Stomach smooth muscle (tissue), 2 donors: ENCODE measurements around the gene DPF3.
A peak's percentile ranks its signal among the peaks of the same experiment; 100 is the strongest.

Experiments used
- H3K27ac ChIP-seq: one replicate; pipeline ENCODE4 v1.7.0; 2013; ENCODE audit warnings: mild to moderate bottlenecking, low read length, inconsistent platforms
- H3K27me3 ChIP-seq, 2 donors: one replicate each; pipeline ENCODE4 v1.7.0; 2013; ENCODE audit warnings: low read length in 2 of 2; ENCODE audit not compliant: insufficient read depth in 2 of 2, control insufficient read depth in 1 of 2
- H3K36me3 ChIP-seq, 2 donors: one replicate each; pipeline ENCODE4 v1.7.0; 2013; ENCODE audit warnings: low read length in 2 of 2; ENCODE audit not compliant: control insufficient read depth in 2 of 2, insufficient read depth in 2 of 2
- H3K4me1 ChIP-seq: one replicate; pipeline ENCODE4 v1.7.0; 2013; ENCODE audit warnings: low read length; ENCODE audit not compliant: control insufficient read depth, insufficient read depth
- H3K4me3 ChIP-seq, 2 donors: one replicate each; pipeline ENCODE4 v1.7.0; 2013; ENCODE audit warnings: low read length in 2 of 2
- H3K9ac ChIP-seq, 2 donors: one replicate each; pipeline ENCODE4 v1.7.0; 2013; ENCODE audit warnings: low read length in 2 of 2, mild to moderate bottlenecking in 1 of 2
- H3K9me3 ChIP-seq, 2 donors: one replicate each; pipeline ENCODE4 v1.7.0; 2013; ENCODE audit warnings: low read length in 2 of 2; ENCODE audit not compliant: control insufficient read depth in 2 of 2
- donor health status: healthy.
- donor health status: Pancreatic carcinoma.

DPF3 gene

GRCh38 chr14:72893636-72894322, at the start of gene DPF3:
DPF3 (minus strand) TSS chr14:72894101; CDS start chr14:72894088, 13 bp downstream.
- H3K9ac ChIP-seq, result peak within 1 kb of the TSS; percentile 58 to 67
- peaks cover 15% of the 10 kb centered on the region in 2 donors for H3K27me3 ChIP-seq
- H3K36me3 ChIP-seq, result no peaks in the 10 kb centered on the region
- H3K9me3 ChIP-seq, result no peaks in the 10 kb centered on the region
- peaks cover 21% of the 10 kb centered on the region for H3K4me1 ChIP-seq
- peak within 1 kb of the TSS; percentile 91 to 97 for H3K4me3 ChIP-seq
- no peak within 1 kb of the TSS for H3K27ac ChIP-seq

- no peaks in the 10 kb centered on the region for H3K27me3 ChIP-seq
- no peak overlapping the region for H3K9ac ChIP-seq
- no peaks in the 10 kb centered on the region for H3K4me1 ChIP-seq
- no peak overlapping the region for H3K4me3 ChIP-seq
- no peaks in the 10 kb centered on the region for H3K9me3 ChIP-seq
- H3K36me3 ChIP-seq, result peaks cover 15 to 39% of the 10 kb centered on the region in 2 donors
- no peak overlapping the region for H3K27ac ChIP-seq
Observed at GRCh38 chr14:72942934-72943333, 49.0 kb upstream of the DPF3 start.

- Histone ChIP-seq H3K27me3 (no peaks in the 10 kb centered on the region), H3K4me1 (no peaks in the 10 kb centered on the region), H3K9ac (no peak overlapping the region), H3K4me3 (no peak overlapping the region), H3K9me3 (no peaks in the 10 kb centered on the region), H3K36me3 (peaks cover 18 to 35% of the 10 kb centered on the region in 2 donors), H3K27ac (no peak overlapping the region)
Observed at GRCh38 chr14:72941286-72941985, 47.5 kb upstream of the DPF3 start.

GRCh38 chr14:72939630-72940029, 45.7 kb upstream of the DPF3 start:
- Histone ChIP-seq H3K4me1 (no peaks in the 10 kb centered on the region), H3K9ac (no peak overlapping the region), H3K27ac (no peak overlapping the region), H3K9me3 (no peaks in the 10 kb centered on the region), H3K4me3 (no peak overlapping the region), H3K36me3 (peaks cover 18 to 35% of the 10 kb centered on the region in 2 donors), H3K27me3 (no peaks in the 10 kb centered on the region)

GRCh38 chr14:72932893-72933292, 39.0 kb upstream of the DPF3 start:
- H3K27me3 ChIP-seq, result no peaks in the 10 kb centered on the region
- H3K4me3 ChIP-seq, result no peak overlapping the region
- H3K9ac ChIP-seq, result no peak overlapping the region
- H3K4me1 ChIP-seq, result no peaks in the 10 kb centered on the region
- peaks cover under 1 to 2% of the 10 kb centered on the region in 2 donors for H3K36me3 ChIP-seq
- no peaks in the 10 kb centered on the region for H3K9me3 ChIP-seq
- H3K27ac ChIP-seq, result no peak overlapping the region

GRCh38 chr14:72929316-72930080, 35.6 kb upstream of the DPF3 start:
- Histone ChIP-seq H3K9me3 (no peaks in the 10 kb centered on the region), H3K27ac (no peak overlapping the region), H3K4me1 (peaks cover 13% of the 10 kb centered on the region), H3K4me3 (no peak overlapping the region), H3K9ac (no peak overlapping the region), H3K27me3 (no peaks in the 10 kb centered on the region), H3K36me3 (no peaks in the 10 kb centered on the region)

GRCh38 chr14:72928872-72929271, 35.0 kb upstream of the DPF3 start:
- Histone ChIP-seq H3K36me3 (no peaks in the 10 kb centered on the region), H3K27ac (no peak overlapping the region), H3K27me3 (no peaks in the 10 kb centered on the region), H3K4me3 (no peak overlapping the region), H3K9ac (no peak overlapping the region), H3K9me3 (no peaks in the 10 kb centered on the region), H3K4me1 (peaks cover 13% of the 10 kb centered on the region)

GRCh38 chr14:72926292-72927028, 32.6 kb upstream of the DPF3 start, which contains the start of gene DCAF4:
DCAF4 (plus strand) TSS chr14:72926464; CDS start chr14:72937979, 11,515 bp downstream.
- peaks cover 13% of the 10 kb centered on the region for H3K4me1 ChIP-seq
- H3K4me3 ChIP-seq, result peak within 1 kb of the TSS; percentile 90 to 93
- H3K9ac ChIP-seq, result peak within 1 kb of the TSS; percentile 71 to 82
- no peaks in the 10 kb centered on the region for H3K27me3 ChIP-seq
- H3K9me3 ChIP-seq, result no peaks in the 10 kb centered on the region
- H3K27ac ChIP-seq, result peak within 1 kb of the TSS; percentile 41
- no peaks in the 10 kb centered on the region for H3K36me3 ChIP-seq

GRCh38 chr14:72925815-72926291, 32.0 kb upstream of the DPF3 start:
- no peaks in the 10 kb centered on the region for H3K36me3 ChIP-seq
- H3K9ac ChIP-seq, result peak overlapping the region; percentile 54 to 71
- no peaks in the 10 kb centered on the region for H3K27me3 ChIP-seq
- peak overlapping the region; percentile 41 for H3K27ac ChIP-seq
- H3K4me1 ChIP-seq, result peaks cover 13% of the 10 kb centered on the region
- no peaks in the 10 kb centered on the region for H3K9me3 ChIP-seq
- H3K4me3 ChIP-seq, result peak overlapping the region; percentile 90 to 93

- H3K36me3 ChIP-seq, result no peaks in the 10 kb centered on the region
- no peaks in the 10 kb centered on the region for H3K9me3 ChIP-seq
- no peaks in the 10 kb centered on the region for H3K27me3 ChIP-seq
- H3K27ac ChIP-seq, result no peak overlapping the region
- H3K4me1 ChIP-seq, result peaks cover 13% of the 10 kb centered on the region
- peak overlapping the region; percentile 90 to 93 for H3K4me3 ChIP-seq
- peak overlapping the region; percentile 54 to 71 for H3K9ac ChIP-seq
Observed at GRCh38 chr14:72925171-72925759, 31.4 kb upstream of the DPF3 start.
